Peyer's patch (tissue), 4 donors: Measurements from ENCODE around the gene SPP2.

Source experiments
- POLR2A ChIP-seq, 2 donors: fragments of 450-650 bp; IDR thresholded peaks; one replicate each; pipeline ENCODE4 v1.5.1; 2017; ENCODE audit warnings: antibody characterized with exemption in 2 of 2, mild to moderate bottlenecking in 2 of 2, moderate library complexity in 2 of 2
- TF ChIP-seq, protein P1 (sequence below), 6 experiments: fragments of 450-650 bp in 4 of 6; fragments of 200-600 bp in 2 of 6; sonication (generic) in 1 of 6; IDR thresholded peaks; one replicate each; pipeline ENCODE4 v1.5.1; 2017 to 2019; ENCODE audit warnings: antibody characterized with exemption in 6 of 6, mild to moderate bottlenecking in 3 of 6, moderate library complexity in 1 of 6

DNA sequence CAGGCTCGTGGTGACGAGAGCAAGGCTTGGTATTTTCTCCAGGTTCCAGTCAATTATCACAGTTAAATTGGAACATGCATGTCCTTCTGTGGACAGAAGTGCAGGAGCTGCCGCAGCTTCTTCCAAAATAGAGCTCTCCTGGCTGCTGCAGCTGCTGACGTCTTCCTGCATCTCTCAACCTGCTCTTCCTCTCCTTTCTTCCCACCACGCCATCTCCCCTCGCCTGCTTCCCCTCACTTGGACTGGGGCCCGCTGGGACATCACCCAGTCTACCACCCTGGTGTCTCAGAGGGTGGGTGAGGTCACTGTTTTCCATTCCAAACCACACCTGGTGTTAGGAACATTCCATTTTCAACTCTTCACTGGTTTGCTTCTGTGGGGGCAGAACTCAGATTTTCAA lies 41.4 kb downstream of the SPP2 start:
- no peak for TF ChIP-seq POLR2A (IDR thresholded peaks at IDR 0.05)
- TF ChIP-seq, protein P1, sequence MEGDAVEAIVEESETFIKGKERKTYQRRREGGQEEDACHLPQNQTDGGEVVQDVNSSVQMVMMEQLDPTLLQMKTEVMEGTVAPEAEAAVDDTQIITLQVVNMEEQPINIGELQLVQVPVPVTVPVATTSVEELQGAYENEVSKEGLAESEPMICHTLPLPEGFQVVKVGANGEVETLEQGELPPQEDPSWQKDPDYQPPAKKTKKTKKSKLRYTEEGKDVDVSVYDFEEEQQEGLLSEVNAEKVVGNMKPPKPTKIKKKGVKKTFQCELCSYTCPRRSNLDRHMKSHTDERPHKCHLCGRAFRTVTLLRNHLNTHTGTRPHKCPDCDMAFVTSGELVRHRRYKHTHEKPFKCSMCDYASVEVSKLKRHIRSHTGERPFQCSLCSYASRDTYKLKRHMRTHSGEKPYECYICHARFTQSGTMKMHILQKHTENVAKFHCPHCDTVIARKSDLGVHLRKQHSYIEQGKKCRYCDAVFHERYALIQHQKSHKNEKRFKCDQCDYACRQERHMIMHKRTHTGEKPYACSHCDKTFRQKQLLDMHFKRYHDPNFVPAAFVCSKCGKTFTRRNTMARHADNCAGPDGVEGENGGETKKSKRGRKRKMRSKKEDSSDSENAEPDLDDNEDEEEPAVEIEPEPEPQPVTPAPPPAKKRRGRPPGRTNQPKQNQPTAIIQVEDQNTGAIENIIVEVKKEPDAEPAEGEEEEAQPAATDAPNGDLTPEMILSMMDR (IDR thresholded peaks at IDR 0.05) = no peak
